ENCODE measurements around the gene TWF1. TPM values are rescaled to one million over a fixed set of nuclear protein-coding genes. Genes with fewer than 3 reads are reported as not detected.

The TWF1 gene
- total RNA-seq, 1 experiment from 2014 or later: 85.9 TPM

- Histone ChIP-seq H3K36me3 (ENCODE audit: low read depth) (no peaks in the 10 kb centered on the region), H3K9me2 (ENCODE audit: insufficient read depth) (no peaks in the 10 kb centered on the region), H3K4me1 (replicated peaks; ENCODE audit: insufficient read depth) (peaks cover 13% of the 10 kb centered on the region), H3K9me3 (ENCODE audit: insufficient read depth, low read depth) (no peaks in the 10 kb centered on the region), H3K4me3 (no peak overlapping the region), H3K27ac (no peak overlapping the region), H3K79me2 (ENCODE audit: low read depth) (no peaks in the 10 kb centered on the region), H3K4me2 (no peak overlapping the region), H3F3A (ENCODE audit: insufficient read depth, low read depth) (no peaks in the 10 kb centered on the region), H2AFZ (no peak overlapping the region), H3K27me3 (ENCODE audit: insufficient read depth, low read depth) (no peaks in the 10 kb centered on the region), H4K20me1 (ENCODE audit: insufficient read depth) (no peaks in the 10 kb centered on the region)
- no TSS peak for BruUV-seq (replicated peaks)
- no peak for TF ChIP-seq CTCF (conservative IDR thresholded peaks at IDR 0.05)
- TF ChIP-seq EZH2 (IDR thresholded peaks at IDR 0.05; ENCODE audit: low read depth): no peak
- POLR2A ChIA-PET (ENCODE audit: unreplicated experiment): no interaction called here
- intact Hi-C loops (cut with micrococcal nuclease; ENCODE audit: unreplicated experiment): no loop called here
- CTCF ChIA-PET: no interaction called here
- no peak for DNase-seq
Observed at GRCh38 chr12:43766291-43766690, 39.8 kb downstream of the TWF1 start.

- ChIA-PET CTCF (no interaction called here), POLR2A (ENCODE audit: unreplicated experiment) (no interaction called here)
- H3K79me2 ChIP-seq (ENCODE audit: low read depth): peaks cover 13% of the 10 kb centered on the region; the same call in 1 of the 2 replicates
- H3K4me1 ChIP-seq (replicated peaks; ENCODE audit: insufficient read depth): peaks cover 30% of the 10 kb centered on the region
- no peaks in the 10 kb centered on the region for H3K9me2 ChIP-seq (ENCODE audit: insufficient read depth)
- no peak overlapping the region for H3K4me3 ChIP-seq
- H3K9me3 ChIP-seq (ENCODE audit: insufficient read depth, low read depth): no peaks in the 10 kb centered on the region
- TF ChIP-seq CTCF (conservative IDR thresholded peaks at IDR 0.05): no peak
- no peak for TF ChIP-seq EZH2 (IDR thresholded peaks at IDR 0.05; ENCODE audit: low read depth)
- no peaks in the 10 kb centered on the region for H4K20me1 ChIP-seq (ENCODE audit: insufficient read depth)
- no peaks in the 10 kb centered on the region for H3K27me3 ChIP-seq (ENCODE audit: insufficient read depth, low read depth)
- intact Hi-C loops (cut with micrococcal nuclease; ENCODE audit: unreplicated experiment): no loop called here
- no peak for DNase-seq
- H3K27ac ChIP-seq: no peak overlapping the region
- no peaks in the 10 kb centered on the region for H3F3A ChIP-seq (ENCODE audit: insufficient read depth, low read depth)
- H2AFZ ChIP-seq: no peak overlapping the region
- no peak overlapping the region for H3K4me2 ChIP-seq
- no TSS peak for BruUV-seq (replicated peaks)
- no peaks in the 10 kb centered on the region for H3K36me3 ChIP-seq (ENCODE audit: low read depth)
Observed at GRCh38 chr12:43764528-43764927, 41.6 kb downstream of the TWF1 start.

- H3K27me3 ChIP-seq (ENCODE audit: insufficient read depth, low read depth): no peaks in the 10 kb centered on the region
- intact Hi-C loops (cut with micrococcal nuclease; ENCODE audit: unreplicated experiment): no loop called here
- H3K4me1 ChIP-seq (replicated peaks; ENCODE audit: insufficient read depth): peaks cover 31% of the 10 kb centered on the region
- H3K79me2 ChIP-seq (ENCODE audit: low read depth): peaks cover 13% of the 10 kb centered on the region; the same call in 1 of the 2 replicates
- no peaks in the 10 kb centered on the region for H3F3A ChIP-seq (ENCODE audit: insufficient read depth, low read depth)
- H4K20me1 ChIP-seq (ENCODE audit: insufficient read depth): no peaks in the 10 kb centered on the region
- CTCF ChIA-PET: no interaction called here
- H3K27ac ChIP-seq: no peak overlapping the region
- H3K9me2 ChIP-seq (ENCODE audit: insufficient read depth): no peaks in the 10 kb centered on the region
- H3K4me3 ChIP-seq: no peak overlapping the region
- TF ChIP-seq CTCF (conservative IDR thresholded peaks at IDR 0.05) (no peak), EZH2 (IDR thresholded peaks at IDR 0.05; ENCODE audit: low read depth) (no peak)
- POLR2A ChIA-PET (ENCODE audit: unreplicated experiment): interaction anchor here (0.5 kb wide), 1 partner anchor 800 kb away, joined by 3 read pairs; no protein-coding TSS in a partner anchor
- no peaks in the 10 kb centered on the region for H3K9me3 ChIP-seq (ENCODE audit: insufficient read depth, low read depth)
- H3K36me3 ChIP-seq (ENCODE audit: low read depth): no peaks in the 10 kb centered on the region
- BruUV-seq (replicated peaks): no TSS peak
- no peak for DNase-seq
- no peak overlapping the region for H3K4me2 ChIP-seq
- H2AFZ ChIP-seq: no peak overlapping the region
Observed at GRCh38 chr12:43763769-43764168, 42.3 kb downstream of the TWF1 start.
